ENCODE measurements around the gene PRRG4. TPM values are rescaled to one million over a fixed set of nuclear protein-coding genes. Genes with fewer than 3 reads are reported as not detected.

Gene PRRG4
- total RNA-seq, 2 donors from 2014 or later = 2.9 to 3.7 TPM

DNA sequence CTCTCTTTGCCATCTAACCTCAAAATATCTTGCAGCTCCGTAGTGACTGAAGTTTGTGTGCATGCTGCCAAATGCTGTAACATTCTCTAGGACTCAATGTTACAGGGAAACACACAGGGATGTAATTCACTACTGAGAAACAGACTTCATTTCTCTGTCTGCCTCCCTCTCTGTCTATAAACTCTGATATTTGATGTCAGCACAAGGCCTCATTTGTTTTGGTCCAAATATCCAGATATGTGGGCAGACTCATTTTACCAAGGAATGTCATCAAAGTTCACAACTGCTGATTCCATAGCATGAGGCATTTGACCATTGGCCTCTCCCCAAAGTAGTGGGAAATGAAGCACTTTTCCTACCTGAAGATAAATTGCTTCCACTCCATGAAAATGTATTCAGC is 2.5 kb upstream of the PRRG4 start:
- H3K36me3 ChIP-seq (ENCODE audit: control insufficient read depth, insufficient read depth, low read length) = no peaks in the 10 kb centered on the region
- no peak for DNase-seq
- WGBS, 2 experiments (ENCODE audit: insufficient coverage in 1 of 2, insufficient read length in 1 of 2) = 93% methylated on average over 1 of the region's 1 CpG; no CpG with 5 or more reads in 1 of the 2 experiments
- H3K9me3 Mint-ChIP-seq = peaks cover 3% of the 10 kb centered on the region
- H3K36me3 Mint-ChIP-seq (ENCODE audit: low read depth) = no peaks in the 10 kb centered on the region
- no peak overlapping the region for H3K27ac Mint-ChIP-seq
- TF ChIP-seq, protein P1, sequence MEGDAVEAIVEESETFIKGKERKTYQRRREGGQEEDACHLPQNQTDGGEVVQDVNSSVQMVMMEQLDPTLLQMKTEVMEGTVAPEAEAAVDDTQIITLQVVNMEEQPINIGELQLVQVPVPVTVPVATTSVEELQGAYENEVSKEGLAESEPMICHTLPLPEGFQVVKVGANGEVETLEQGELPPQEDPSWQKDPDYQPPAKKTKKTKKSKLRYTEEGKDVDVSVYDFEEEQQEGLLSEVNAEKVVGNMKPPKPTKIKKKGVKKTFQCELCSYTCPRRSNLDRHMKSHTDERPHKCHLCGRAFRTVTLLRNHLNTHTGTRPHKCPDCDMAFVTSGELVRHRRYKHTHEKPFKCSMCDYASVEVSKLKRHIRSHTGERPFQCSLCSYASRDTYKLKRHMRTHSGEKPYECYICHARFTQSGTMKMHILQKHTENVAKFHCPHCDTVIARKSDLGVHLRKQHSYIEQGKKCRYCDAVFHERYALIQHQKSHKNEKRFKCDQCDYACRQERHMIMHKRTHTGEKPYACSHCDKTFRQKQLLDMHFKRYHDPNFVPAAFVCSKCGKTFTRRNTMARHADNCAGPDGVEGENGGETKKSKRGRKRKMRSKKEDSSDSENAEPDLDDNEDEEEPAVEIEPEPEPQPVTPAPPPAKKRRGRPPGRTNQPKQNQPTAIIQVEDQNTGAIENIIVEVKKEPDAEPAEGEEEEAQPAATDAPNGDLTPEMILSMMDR (conservative IDR thresholded peaks at IDR 0.05) = no peak
- no peak overlapping the region for H3K27ac ChIP-seq (ENCODE audit: low read depth, low read length)
- H3K4me3 ChIP-seq (ENCODE audit: low read length) = no peak overlapping the region
- H3K4me1 Mint-ChIP-seq = peaks cover 13% of the 10 kb centered on the region
- H3K9ac ChIP-seq (ENCODE audit: extremely low read depth, low read length, poor library complexity, severe bottlenecking) = no peak overlapping the region
- peaks cover 29% of the 10 kb centered on the region for H3K27me3 ChIP-seq (ENCODE audit: control insufficient read depth, insufficient read depth, low read length, poor library complexity, severe bottlenecking)
- no peak overlapping the region for H3K4me3 Mint-ChIP-seq
- no peaks in the 10 kb centered on the region for H3K4me1 ChIP-seq (ENCODE audit: control insufficient read depth, insufficient read depth, low read length)
- no peaks in the 10 kb centered on the region for H3K9me3 ChIP-seq (ENCODE audit: control insufficient read depth, low read length)
- peaks cover 28% of the 10 kb centered on the region for H3K27me3 Mint-ChIP-seq (ENCODE audit: insufficient read depth)

DNA sequence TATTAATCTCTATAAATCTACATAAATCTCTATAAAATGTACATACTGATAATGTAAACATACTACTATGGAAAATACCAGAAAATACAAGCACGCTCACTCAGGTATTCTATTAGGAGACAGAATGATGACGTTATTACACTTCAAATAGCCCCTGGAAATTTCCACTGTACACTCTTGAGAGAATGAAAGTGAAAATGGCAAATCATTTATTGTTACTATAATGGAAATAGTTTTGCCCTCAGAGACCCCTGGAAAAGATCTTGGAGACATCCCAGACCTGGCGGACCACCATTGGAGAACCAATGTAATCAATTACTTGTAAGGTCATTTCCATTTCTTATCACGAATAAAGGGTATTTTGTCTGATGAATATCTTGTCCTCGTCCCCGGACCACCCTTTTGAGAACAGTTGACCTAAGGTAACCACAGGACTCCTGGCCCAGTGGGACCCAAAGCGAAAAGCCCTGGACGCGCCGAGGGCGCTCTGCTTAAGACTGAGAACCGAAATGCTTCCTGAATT is 509 bp upstream of the PRRG4 start:
- Mint-ChIP-seq H3K4me3 (peak overlapping the region; percentile 71), H3K9me3 (no peaks in the 10 kb centered on the region), H3K4me1 (peaks cover 20% of the 10 kb centered on the region), H3K36me3 (ENCODE audit: low read depth) (no peaks in the 10 kb centered on the region), H3K27me3 (ENCODE audit: insufficient read depth) (peaks cover 30% of the 10 kb centered on the region), H3K27ac (no peak overlapping the region)
- H3K4me1 ChIP-seq (ENCODE audit: control insufficient read depth, insufficient read depth, low read length) = no peaks in the 10 kb centered on the region
- H3K27ac ChIP-seq (ENCODE audit: low read depth, low read length) = no peak overlapping the region
- H3K9ac ChIP-seq (ENCODE audit: extremely low read depth, low read length, poor library complexity, severe bottlenecking) = peak overlapping the region; percentile 16
- H3K4me3 ChIP-seq (ENCODE audit: low read length) = peak overlapping the region; percentile 86
- H3K36me3 ChIP-seq (ENCODE audit: control insufficient read depth, insufficient read depth, low read length) = no peaks in the 10 kb centered on the region
- 12 to 20% methylated on average over 7 to 11 of the region's 12 CpGs for WGBS, 2 experiments (ENCODE audit: insufficient coverage in 1 of 2, insufficient read length in 1 of 2)
- H3K9me3 ChIP-seq (ENCODE audit: control insufficient read depth, low read length) = no peaks in the 10 kb centered on the region
- H3K27me3 ChIP-seq (ENCODE audit: control insufficient read depth, insufficient read depth, low read length, poor library complexity, severe bottlenecking) = peaks cover 29% of the 10 kb centered on the region
- no peak for DNase-seq
- TF ChIP-seq, protein P1 (conservative IDR thresholded peaks at IDR 0.05) = no peak

DNA sequence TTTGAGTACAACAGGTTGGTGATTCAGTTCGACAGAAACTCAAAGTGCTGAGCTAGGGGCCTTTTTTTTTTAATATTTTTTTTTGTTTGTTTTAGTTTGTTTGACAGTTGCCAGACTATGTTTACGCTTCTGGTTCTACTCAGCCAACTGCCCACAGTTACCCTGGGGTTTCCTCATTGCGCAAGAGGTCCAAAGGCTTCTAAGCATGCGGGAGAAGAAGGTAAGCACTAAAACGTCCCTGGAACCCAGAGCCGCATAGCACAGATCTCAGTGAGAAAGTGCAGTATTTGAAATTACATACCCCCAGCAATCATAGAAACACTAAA is 649 bp downstream of the PRRG4 start:
- 63 to 79% methylated on average over 2 to 6 of the region's 6 CpGs for WGBS, 2 experiments (ENCODE audit: insufficient coverage in 1 of 2, insufficient read length in 1 of 2)
- Histone ChIP-seq H3K4me1 (ENCODE audit: control insufficient read depth, insufficient read depth, low read length) (no peaks in the 10 kb centered on the region), H3K36me3 (ENCODE audit: control insufficient read depth, insufficient read depth, low read length) (no peaks in the 10 kb centered on the region), H3K9ac (ENCODE audit: extremely low read depth, low read length, poor library complexity, severe bottlenecking) (no peak overlapping the region), H3K9me3 (ENCODE audit: control insufficient read depth, low read length) (no peaks in the 10 kb centered on the region), H3K27ac (ENCODE audit: low read depth, low read length) (no peak overlapping the region), H3K4me3 (ENCODE audit: low read length) (peak overlapping the region; percentile 86), H3K27me3 (ENCODE audit: control insufficient read depth, insufficient read depth, low read length, poor library complexity, severe bottlenecking) (peaks cover 29% of the 10 kb centered on the region)
- DNase-seq = no peak
- Mint-ChIP-seq H3K9me3 (no peaks in the 10 kb centered on the region), H3K4me3 (peak overlapping the region; percentile 71), H3K27ac (no peak overlapping the region), H3K36me3 (ENCODE audit: low read depth) (no peaks in the 10 kb centered on the region), H3K4me1 (peaks cover 20% of the 10 kb centered on the region), H3K27me3 (ENCODE audit: insufficient read depth) (peaks cover 30% of the 10 kb centered on the region)
- TF ChIP-seq, protein P1 (conservative IDR thresholded peaks at IDR 0.05) = no peak

Data from endodermal cell (in vitro differentiated cells).